ENCODE measurements around the gene SLC30A2. TPM values are rescaled to one million over a fixed set of nuclear protein-coding genes. Genes with fewer than 3 reads are reported as not detected.

SLC30A2 gene
- total and polyA plus RNA-seq, 3 donors from 2014 or later, result 0.24 to 1.0 (median 0.87) TPM

GRCh38 chr1:26066160-26066559 is 20.2 kb upstream of the SLC30A2 start:
- H3K4me1 ChIP-seq, result no peaks in the 10 kb centered on the region
- H3K36me3 ChIP-seq (ENCODE audit: low read depth, missing control alignments), result no peaks in the 10 kb centered on the region
- DNase-seq, result no peak
- no peak for TF ChIP-seq POLR2A (IDR thresholded peaks at IDR 0.05)
- no peak for TF ChIP-seq CTCF (IDR thresholded peaks at IDR 0.05)
- WGBS, 2 donors, result 64 to 86% methylated on average over 2 to 15 of the region's 15 CpGs
- H3K9me3 ChIP-seq, result no peaks in the 10 kb centered on the region
- no peaks in the 10 kb centered on the region for H3K27me3 ChIP-seq
- H3K27ac ChIP-seq, result no peak overlapping the region
- H3K4me3 ChIP-seq, result no peak overlapping the region
- intact Hi-C loops (cut with DNase I; ENCODE audit: low total_unique reads), result no loop called here

GRCh38 chr1:26064553-26064952 is 18.6 kb upstream of the SLC30A2 start:
- 92 to 95% methylated on average over 2 to 3 of the region's 3 CpGs for WGBS, 2 donors

GRCh38 chr1:26060832-26061574 is 15.1 kb upstream of the SLC30A2 start:
- 71 to 84% methylated on average over 5 to 12 of the region's 12 CpGs for WGBS, 2 donors
- Histone ChIP-seq H3K27me3 (no peaks in the 10 kb centered on the region), H3K4me3 (no peak overlapping the region), H3K9me3 (no peaks in the 10 kb centered on the region), H3K36me3 (ENCODE audit: low read depth, missing control alignments) (no peaks in the 10 kb centered on the region), H3K27ac (no peak overlapping the region), H3K4me1 (no peaks in the 10 kb centered on the region)
- intact Hi-C loops (cut with DNase I; ENCODE audit: low total_unique reads), result no loop called here
- TF ChIP-seq CTCF (IDR thresholded peaks at IDR 0.05) (no peak), POLR2A (IDR thresholded peaks at IDR 0.05) (no peak)
- no peak for DNase-seq

More at GRCh38 chr1:26064553-26064952, 18.6 kb upstream of the SLC30A2 start:
- no peak overlapping the region for H3K27ac ChIP-seq
- H3K4me1 ChIP-seq, result no peaks in the 10 kb centered on the region
- no peaks in the 10 kb centered on the region for H3K27me3 ChIP-seq
- TF ChIP-seq CTCF (IDR thresholded peaks at IDR 0.05) (no peak), POLR2A (IDR thresholded peaks at IDR 0.05) (no peak)
- H3K9me3 ChIP-seq, result no peaks in the 10 kb centered on the region
- H3K36me3 ChIP-seq (ENCODE audit: low read depth, missing control alignments), result no peaks in the 10 kb centered on the region
- no peak for DNase-seq
- no peak overlapping the region for H3K4me3 ChIP-seq
- intact Hi-C loops (cut with DNase I; ENCODE audit: low total_unique reads), result no loop called here

GRCh38 chr1:26059906-26060305 is 14.0 kb upstream of the SLC30A2 start:
- Histone ChIP-seq H3K36me3 (ENCODE audit: low read depth, missing control alignments) (no peaks in the 10 kb centered on the region), H3K27ac (no peak overlapping the region), H3K4me3 (no peak overlapping the region), H3K9me3 (no peaks in the 10 kb centered on the region), H3K27me3 (no peaks in the 10 kb centered on the region), H3K4me1 (no peaks in the 10 kb centered on the region)
- no peak for TF ChIP-seq CTCF (IDR thresholded peaks at IDR 0.05)
- TF ChIP-seq POLR2A (IDR thresholded peaks at IDR 0.05), result no peak
- no peak for DNase-seq
- 70 to 80% methylated on average over 4 to 7 of the region's 7 CpGs for WGBS, 2 donors
- intact Hi-C loops (cut with DNase I; ENCODE audit: low total_unique reads), result no loop called here

Measured in testis (tissue), 3 donors.